Trophoblast cell (in vitro differentiated cells and primary cell): ENCODE data around the gene LGALS9.

Experiments
- DNase-seq, 2 donors: peaks; one replicate each; pipeline ENCODE4 v3.0.0-alpha.2; 2016
- H2AFZ ChIP-seq: 2 replicates; pipeline ENCODE4 v1.6.1; 2013; ENCODE audit warnings: low read length, moderate library complexity, mild to moderate bottlenecking; ENCODE audit not compliant: insufficient read depth, poor library complexity
- H2AK5ac ChIP-seq: 2 replicates; pipeline ENCODE4 v1.6.1; 2013; ENCODE audit warnings: mild to moderate bottlenecking, low read length
- H2BK120ac ChIP-seq: 2 replicates; pipeline ENCODE4 v1.6.1; 2013; ENCODE audit warnings: low read length, mild to moderate bottlenecking, moderate library complexity; ENCODE audit not compliant: insufficient read depth, poor library complexity
- H2BK12ac ChIP-seq: 2 replicates; pipeline ENCODE4 v1.6.1; 2013; ENCODE audit warnings: mild to moderate bottlenecking, low read length, moderate library complexity
- H2BK5ac ChIP-seq: 2 replicates; pipeline ENCODE4 v1.6.1; 2013; ENCODE audit warnings: low read length, low read depth, moderate library complexity, mild to moderate bottlenecking; ENCODE audit not compliant: poor library complexity
- H3K14ac ChIP-seq: 2 replicates; pipeline ENCODE4 v1.6.1; 2013; ENCODE audit warnings: mild to moderate bottlenecking, low read length
- H3K18ac ChIP-seq: 2 replicates; pipeline ENCODE4 v1.6.1; 2013; ENCODE audit warnings: mild to moderate bottlenecking, low read length
- H3K23ac ChIP-seq: 2 replicates; pipeline ENCODE4 v1.6.1; 2013; ENCODE audit warnings: low read length
- H3K27ac ChIP-seq: 2 replicates; pipeline ENCODE4 v1.5.1; 2013; ENCODE audit warnings: low read depth, mild to moderate bottlenecking, inconsistent platforms, low read length, moderate library complexity
- H3K27me3 ChIP-seq: 2 replicates; pipeline ENCODE4 v1.6.1; 2013; ENCODE audit warnings: inconsistent platforms, mild to moderate bottlenecking, low read length, moderate library complexity; ENCODE audit not compliant: insufficient read depth
- H3K36me3 ChIP-seq, 2 experiments: 1 replicate in 1 of 2; 2 replicates in 1 of 2; pipeline ENCODE4 v1.6.1; 2013; ENCODE audit warnings: low read length in 2 of 2, mild to moderate bottlenecking in 2 of 2, moderate library complexity in 1 of 2; ENCODE audit not compliant: insufficient read depth in 2 of 2, control insufficient read depth in 1 of 2
- H3K4ac ChIP-seq: 2 replicates; pipeline ENCODE4 v1.6.1; 2013; ENCODE audit warnings: low read depth, mild to moderate bottlenecking, low read length, moderate library complexity
- H3K4me1 ChIP-seq, 2 experiments: 1 replicate in 1 of 2; 2 replicates in 1 of 2; pipeline ENCODE4 v1.6.1; 2013; ENCODE audit warnings: low read length in 2 of 2, mild to moderate bottlenecking in 2 of 2, moderate library complexity in 1 of 2; ENCODE audit not compliant: insufficient read depth in 2 of 2, control insufficient read depth in 1 of 2
- H3K4me2 ChIP-seq: 2 replicates; pipeline ENCODE4 v1.6.1; 2013; ENCODE audit warnings: inconsistent platforms, mild to moderate bottlenecking, low read length, moderate library complexity
- H3K4me3 ChIP-seq: 2 replicates; pipeline ENCODE4 v1.5.1; 2013; ENCODE audit warnings: mild to moderate bottlenecking, low read depth, low read length, inconsistent platforms
- H3K79me1 ChIP-seq: one replicate; pipeline ENCODE4 v1.6.1; 2013; ENCODE audit warnings: low read length
- H3K79me2 ChIP-seq: 2 replicates; pipeline ENCODE4 v1.6.1; 2013; ENCODE audit warnings: low read length, mild to moderate bottlenecking; ENCODE audit not compliant: control insufficient read depth, insufficient read depth, poor library complexity
- H3K9ac ChIP-seq: 2 replicates; pipeline ENCODE4 v1.6.1; 2013; ENCODE audit warnings: mild to moderate bottlenecking, low read length
- H3K9me3 ChIP-seq: 2 replicates; pipeline ENCODE4 v1.6.1; 2013; ENCODE audit warnings: low read depth, mild to moderate bottlenecking, control low read depth, inconsistent platforms, low read length; ENCODE audit not compliant: insufficient read depth
- H4K12ac ChIP-seq: 2 replicates; pipeline ENCODE4 v1.6.1; 2013; ENCODE audit warnings: low read depth, mild to moderate bottlenecking, low read length, moderate library complexity
- H4K8ac ChIP-seq: 2 replicates; pipeline ENCODE4 v1.6.1; 2013; ENCODE audit warnings: low read depth, mild to moderate bottlenecking, low read length, moderate library complexity
- H4K91ac ChIP-seq: one replicate; pipeline ENCODE4 v1.6.1; 2013; ENCODE audit warnings: low read depth, mild to moderate bottlenecking, low read length, moderate library complexity
- WGBS: extraction: QIAGEN DNeasy Blood & Tissue Kit; methylation state at CpG from one replicate; pipeline ENCODE4 v1.1.7; 2013; ENCODE audit warnings: missing lambda C conversion rate; ENCODE audit not compliant: insufficient read length, insufficient coverage; ENCODE audit errors: extremely low coverage; 5-methylcytosine and 5-hydroxymethylcytosine counted together

LGALS9 gene

DNA sequence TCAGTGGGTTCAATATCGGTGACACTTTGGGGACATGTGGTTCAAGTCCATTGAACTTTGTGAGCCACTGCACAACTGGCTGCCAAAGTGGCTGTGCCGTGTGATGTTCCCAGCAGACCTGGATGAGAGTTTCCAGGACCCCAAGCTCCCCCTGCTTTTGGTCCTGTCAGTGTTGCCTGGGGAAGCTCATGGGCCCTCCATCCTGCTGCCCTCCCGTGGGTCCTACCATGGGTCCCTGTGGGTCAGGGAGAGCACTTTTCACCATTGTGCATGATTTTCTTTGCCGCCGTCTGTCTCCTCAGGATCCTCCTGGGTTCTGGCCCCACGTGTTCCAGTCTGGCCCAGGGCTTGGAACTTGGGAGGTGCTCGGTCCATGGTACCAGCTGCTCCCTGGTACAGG lies 38.1 kb downstream of the LGALS9 start:
- Histone ChIP-seq H3K36me3 (no peaks in the 10 kb centered on the region), H2BK120ac (no peak overlapping the region), H3K79me1 (no peaks in the 10 kb centered on the region), H3K4me3 (no peak overlapping the region), H3K14ac (no peak overlapping the region), H3K4me2 (no peak overlapping the region), H2BK5ac (no peak overlapping the region), H4K12ac (no peak overlapping the region), H3K18ac (no peak overlapping the region), H3K4me1 (no peaks in the 10 kb centered on the region), H2BK12ac (no peak overlapping the region), H3K27ac (no peak overlapping the region), H3K4ac (no peak overlapping the region), H3K23ac (no peak overlapping the region), H2AFZ (no peak overlapping the region), H3K9ac (no peak overlapping the region), H3K27me3 (no peaks in the 10 kb centered on the region), H4K8ac (no peak overlapping the region), H3K9me3 (peaks cover 3% of the 10 kb centered on the region), H3K79me2 (no peaks in the 10 kb centered on the region), H4K91ac (no peak overlapping the region), H2AK5ac (no peak overlapping the region)
- WGBS: no CpG with 5 or more reads among the region's 7 CpGs
- DNase-seq: no peak

DNA sequence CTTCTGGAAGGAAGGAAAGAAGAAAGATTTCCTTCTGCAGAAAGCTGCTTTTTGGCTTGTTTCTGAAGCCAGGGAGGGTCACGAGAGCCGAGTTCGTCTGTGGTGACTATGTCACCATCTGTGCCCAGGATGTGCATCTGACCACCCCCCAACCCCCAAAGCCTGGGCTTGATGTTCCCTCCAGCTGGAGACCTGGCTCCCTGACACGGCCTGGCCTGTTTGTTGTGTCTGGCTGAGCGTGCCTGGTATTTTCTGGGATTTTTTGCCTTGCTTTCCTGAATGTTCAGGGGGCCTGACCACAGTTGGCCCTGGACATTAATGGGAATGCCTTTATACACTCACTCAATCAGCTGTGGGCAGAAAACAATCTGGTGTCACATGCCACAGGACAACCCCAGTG lies 38.9 kb downstream of the LGALS9 start:
- Histone ChIP-seq H3K27ac (no peak overlapping the region), H2BK5ac (no peak overlapping the region), H3K27me3 (no peaks in the 10 kb centered on the region), H3K9ac (no peak overlapping the region), H2BK120ac (no peak overlapping the region), H2AK5ac (no peak overlapping the region), H3K4ac (no peak overlapping the region), H3K9me3 (peaks cover 3% of the 10 kb centered on the region), H2BK12ac (no peak overlapping the region), H3K18ac (no peak overlapping the region), H3K4me1 (no peaks in the 10 kb centered on the region), H3K14ac (no peak overlapping the region), H3K36me3 (no peaks in the 10 kb centered on the region), H4K12ac (no peak overlapping the region), H3K79me2 (no peaks in the 10 kb centered on the region), H3K4me3 (no peak overlapping the region), H2AFZ (no peak overlapping the region), H4K8ac (no peak overlapping the region), H3K4me2 (no peak overlapping the region), H3K79me1 (no peaks in the 10 kb centered on the region), H4K91ac (no peak overlapping the region), H3K23ac (no peak overlapping the region)
- DNase-seq: no peak
- no CpG with 5 or more reads among the region's 5 CpGs for WGBS

DNA sequence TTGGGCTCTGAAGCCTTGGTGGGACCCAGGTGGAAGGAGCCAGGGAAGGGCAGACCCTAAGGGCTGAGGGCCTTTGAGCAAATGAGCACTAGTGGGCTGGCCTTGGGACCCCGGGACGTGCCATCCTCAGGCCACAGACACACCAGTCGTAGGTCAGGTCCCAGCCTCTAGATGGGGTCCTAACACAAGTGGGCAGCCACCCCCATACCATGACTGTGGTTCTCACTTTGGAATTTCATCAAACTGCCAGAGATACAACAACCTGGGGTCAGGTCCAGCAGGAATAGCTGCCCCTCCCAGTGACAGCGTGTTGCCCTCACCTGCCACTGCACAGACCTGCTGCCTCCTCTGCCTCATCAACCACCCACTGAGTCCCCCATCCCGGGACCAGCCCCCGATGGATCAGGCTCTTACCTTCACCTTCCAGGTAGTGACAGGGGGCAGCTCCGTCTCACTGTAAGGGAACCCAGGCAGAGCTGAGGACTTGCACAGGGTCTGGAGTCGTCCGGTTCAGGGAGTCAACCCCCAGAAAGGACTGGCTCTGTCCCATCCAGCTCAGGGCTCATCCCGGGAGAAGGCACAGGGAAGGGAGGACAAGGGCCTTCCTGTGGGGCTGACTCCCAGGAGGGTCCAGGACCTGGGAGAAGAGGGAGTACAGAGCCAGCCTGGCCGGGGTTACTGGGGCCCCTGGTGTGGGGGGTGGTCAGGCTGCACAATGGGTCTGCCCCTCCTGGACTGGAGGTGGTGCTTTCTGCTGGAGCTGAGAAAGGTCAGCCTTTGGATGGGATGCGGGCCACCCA lies 40.0 kb downstream of the LGALS9 start:
- Histone ChIP-seq H4K91ac (no peak overlapping the region), H2BK120ac (no peak overlapping the region), H3K4ac (no peak overlapping the region), H4K8ac (no peak overlapping the region), H3K4me2 (no peak overlapping the region), H3K79me2 (no peaks in the 10 kb centered on the region), H3K9me3 (peaks cover 3% of the 10 kb centered on the region), H3K36me3 (no peaks in the 10 kb centered on the region), H2BK5ac (no peak overlapping the region), H3K23ac (no peak overlapping the region), H3K18ac (no peak overlapping the region), H3K14ac (no peak overlapping the region), H2AK5ac (no peak overlapping the region), H2AFZ (no peak overlapping the region), H3K4me1 (no peaks in the 10 kb centered on the region), H3K27me3 (no peaks in the 10 kb centered on the region), H2BK12ac (no peak overlapping the region), H3K9ac (no peak overlapping the region), H4K12ac (no peak overlapping the region), H3K4me3 (no peak overlapping the region), H3K27ac (no peak overlapping the region), H3K79me1 (no peaks in the 10 kb centered on the region)
- DNase-seq: no peak
- no CpG with 5 or more reads among the region's 12 CpGs for WGBS

DNA sequence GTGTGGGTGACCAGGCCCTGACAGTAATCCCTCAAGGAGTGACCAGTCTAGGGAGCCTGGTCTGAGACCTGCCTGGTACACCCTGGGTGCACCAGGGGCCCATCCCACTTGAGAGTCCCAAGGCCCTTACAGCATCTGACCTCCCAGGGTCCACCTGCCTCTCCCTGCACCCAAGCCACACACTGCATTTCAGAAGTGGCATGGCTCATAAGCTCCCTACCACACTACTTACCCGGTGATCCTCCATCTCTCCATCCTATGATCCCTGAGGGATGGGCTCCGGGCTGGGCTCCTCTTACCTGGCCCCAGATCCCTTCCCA lies 40.6 kb downstream of the LGALS9 start:
- Histone ChIP-seq H3K27me3 (no peaks in the 10 kb centered on the region), H4K8ac (no peak overlapping the region), H3K79me1 (no peaks in the 10 kb centered on the region), H3K79me2 (no peaks in the 10 kb centered on the region), H2BK120ac (no peak overlapping the region), H3K4me3 (no peak overlapping the region), H2BK12ac (no peak overlapping the region), H2AFZ (no peak overlapping the region), H3K27ac (no peak overlapping the region), H3K9me3 (peaks cover 3% of the 10 kb centered on the region), H4K91ac (no peak overlapping the region), H4K12ac (no peak overlapping the region), H3K14ac (no peak overlapping the region), H3K4me2 (no peak overlapping the region), H3K4ac (no peak overlapping the region), H3K36me3 (no peaks in the 10 kb centered on the region), H3K18ac (no peak overlapping the region), H3K4me1 (no peaks in the 10 kb centered on the region), H3K9ac (no peak overlapping the region), H3K23ac (no peak overlapping the region), H2BK5ac (no peak overlapping the region), H2AK5ac (no peak overlapping the region)
- WGBS: no CpG with 5 or more reads among the region's 2 CpGs
- no peak for DNase-seq
